Lower leg skin (tissue), 3 donors: ENCODE data around the gene TES.

ENCODE experiments used
- POLR2A ChIP-seq, 2 donors: fragments of 450-650 bp; IDR thresholded peaks; one replicate each; pipeline ENCODE4 v1.6.1; 2016 to 2017; ENCODE audit warnings: antibody characterized with exemption in 2 of 2, mild to moderate bottlenecking in 1 of 2, moderate library complexity in 1 of 2
- TF ChIP-seq, protein P1 (sequence below), 3 donors: fragments of 450-650 bp; IDR thresholded peaks; one replicate each; pipeline ENCODE4 v1.5.1; 2016; ENCODE audit warnings: antibody characterized with exemption in 3 of 3, mild to moderate bottlenecking in 3 of 3, moderate library complexity in 2 of 3

DNA sequence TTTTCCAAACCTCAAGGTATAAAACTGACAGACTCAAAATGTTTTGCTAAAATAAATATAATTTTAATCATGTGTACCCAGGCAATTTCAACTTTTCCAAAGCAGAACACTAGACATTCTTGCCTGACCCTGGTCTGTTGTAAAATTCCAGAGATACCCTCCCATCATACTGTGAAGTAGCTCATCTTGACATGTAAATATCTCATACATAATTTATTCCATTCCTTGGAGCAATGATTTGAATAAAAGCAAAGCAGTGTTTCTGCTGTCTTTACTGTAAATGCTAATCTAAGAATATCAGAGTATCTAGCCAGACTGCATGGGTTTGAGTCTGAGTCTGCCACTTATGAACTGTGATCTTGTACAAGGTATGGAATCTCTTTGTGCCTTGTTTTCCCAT lies 68.9 kb downstream of the TES start:
- TF ChIP-seq, protein P1, sequence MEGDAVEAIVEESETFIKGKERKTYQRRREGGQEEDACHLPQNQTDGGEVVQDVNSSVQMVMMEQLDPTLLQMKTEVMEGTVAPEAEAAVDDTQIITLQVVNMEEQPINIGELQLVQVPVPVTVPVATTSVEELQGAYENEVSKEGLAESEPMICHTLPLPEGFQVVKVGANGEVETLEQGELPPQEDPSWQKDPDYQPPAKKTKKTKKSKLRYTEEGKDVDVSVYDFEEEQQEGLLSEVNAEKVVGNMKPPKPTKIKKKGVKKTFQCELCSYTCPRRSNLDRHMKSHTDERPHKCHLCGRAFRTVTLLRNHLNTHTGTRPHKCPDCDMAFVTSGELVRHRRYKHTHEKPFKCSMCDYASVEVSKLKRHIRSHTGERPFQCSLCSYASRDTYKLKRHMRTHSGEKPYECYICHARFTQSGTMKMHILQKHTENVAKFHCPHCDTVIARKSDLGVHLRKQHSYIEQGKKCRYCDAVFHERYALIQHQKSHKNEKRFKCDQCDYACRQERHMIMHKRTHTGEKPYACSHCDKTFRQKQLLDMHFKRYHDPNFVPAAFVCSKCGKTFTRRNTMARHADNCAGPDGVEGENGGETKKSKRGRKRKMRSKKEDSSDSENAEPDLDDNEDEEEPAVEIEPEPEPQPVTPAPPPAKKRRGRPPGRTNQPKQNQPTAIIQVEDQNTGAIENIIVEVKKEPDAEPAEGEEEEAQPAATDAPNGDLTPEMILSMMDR (IDR thresholded peaks at IDR 0.05), result no peak
- TF ChIP-seq POLR2A (IDR thresholded peaks at IDR 0.05), result no peak
